Gastroesophageal sphincter (tissue), 3 donors: ENCODE data around the gene C1orf198.

Experiments used
- CTCF ChIP-seq, 4 experiments: fragments of 200-600 bp in 2 of 4; fragments of 450-650 bp in 2 of 4; sonication (generic) in 1 of 4; IDR thresholded peaks; one replicate each; pipeline ENCODE4 v1.5.1; 2017 to 2019; ENCODE audit warnings: antibody characterized with exemption in 4 of 4, mild to moderate bottlenecking in 2 of 4, moderate library complexity in 2 of 4
- POLR2A ChIP-seq, 2 donors: fragments of 450-650 bp; IDR thresholded peaks; one replicate each; pipeline ENCODE4 v1.6.1; 2017; ENCODE audit warnings: antibody characterized with exemption in 2 of 2, mild to moderate bottlenecking in 2 of 2, moderate library complexity in 1 of 2

- TF ChIP-seq POLR2A (IDR thresholded peaks at IDR 0.05), result no peak
- TF ChIP-seq CTCF (IDR thresholded peaks at IDR 0.05), result no peak
Observed at GRCh38 chr1:230907472-230908205, 39.3 kb upstream of the C1orf198 start.
